ENCODE results near the gene FGFR1OP2.

GRCh38 chr12:26971963-26972362 lies 33.7 kb downstream of the FGFR1OP2 start:
- no peak for TF ChIP-seq CTCF (IDR thresholded peaks at IDR 0.05)
- no peak for TF ChIP-seq POLR2A (IDR thresholded peaks at IDR 0.05)

All from stomach (tissue), 4 donors.